IMR-90 (cell line): ENCODE data around the gene LIMCH1. TPM values are rescaled to one million over a fixed set of nuclear protein-coding genes. Genes with fewer than 3 reads are reported as not detected.

Source experiments
- ATAC-seq: fragments of 200-7000 bp; cut with Tn5 transposase; 2 replicates; pipeline ENCODE4 v1.9.1; 2020; ENCODE audit warnings: low read depth, mild to moderate bottlenecking, moderate library complexity
- BruUV-seq: library from RNA; stranded (reverse); fragments of 400-500 nt; replicated peaks from 2 replicates; lab custom pipeline; 2021; lab: Mats Ljungman, UMichigan
- CTCF ChIA-PET: fragments of 300-600 bp; formaldehyde crosslinking; extraction: SDS; loops from one replicate; lab custom pipeline; 2021; ENCODE audit warnings: antibody characterized with exemption; lab: Yijun Ruan, JAX
- POLR2A ChIA-PET: fragments of 300-600 bp; sonication (Branson Sonifier 250); formaldehyde crosslinking; loops from one replicate; lab custom pipeline; 2022; ENCODE audit warnings: antibody characterized with exemption; ENCODE audit not compliant: unreplicated experiment; lab: Charles Lee
- DNase-seq: peaks from one replicate; pipeline ENCODE4 v3.0.0; 2013
- H2AFZ ChIP-seq: replicated peaks from 2 replicates; pipeline ENCODE3; 2013; ENCODE audit warnings: low read length, mild to moderate bottlenecking; ENCODE audit not compliant: poor library complexity
- H2AK5ac ChIP-seq: 2 replicates; pipeline ENCODE4 v1.6.1; 2013; ENCODE audit warnings: low read depth, low read length, inconsistent platforms
- H2AK9ac ChIP-seq: replicated peaks from 2 replicates; pipeline ENCODE3; 2013; ENCODE audit warnings: mild to moderate bottlenecking, low read depth, low read length, moderate library complexity; ENCODE audit not compliant: poor library complexity
- H2BK120ac ChIP-seq: 2 replicates; pipeline ENCODE4 v1.6.1; 2013; ENCODE audit warnings: low read depth, low read length, inconsistent platforms
- H2BK15ac ChIP-seq: 3 replicates; pipeline ENCODE4 v1.6.1; 2013; ENCODE audit warnings: low read depth, low read length, inconsistent platforms
- H2BK20ac ChIP-seq: 2 replicates; pipeline ENCODE4 v1.6.1; 2013; ENCODE audit warnings: low read depth, mild to moderate bottlenecking, inconsistent platforms, low read length, moderate library complexity
- H2BK5ac ChIP-seq: 2 replicates; pipeline ENCODE4 v1.6.1; 2013; ENCODE audit warnings: mild to moderate bottlenecking, low read depth, low read length, inconsistent platforms; ENCODE audit not compliant: poor library complexity, severe bottlenecking
- H3K14ac ChIP-seq: replicated peaks from 2 replicates; pipeline ENCODE4 v1.6.1; 2013; ENCODE audit warnings: low read depth, low read length, inconsistent platforms
- H3K18ac ChIP-seq: 2 replicates; pipeline ENCODE4 v1.6.1; 2013; ENCODE audit warnings: low read depth, low read length, control low read depth
- H3K23ac ChIP-seq: 2 replicates; pipeline ENCODE4 v1.6.1; 2013; ENCODE audit warnings: low read depth, low read length, inconsistent platforms
- H3K27ac ChIP-seq: 2 replicates; pipeline ENCODE4 v1.5.1; 2013; ENCODE audit warnings: mild to moderate bottlenecking, control low read depth, low read length; ENCODE audit not compliant: insufficient read depth
- H3K27me3 ChIP-seq: 2 replicates; pipeline ENCODE4 v1.6.1; 2013; ENCODE audit warnings: low read length; ENCODE audit not compliant: control insufficient read depth, insufficient read depth
- H3K36me3 ChIP-seq: 2 replicates; pipeline ENCODE4 v1.6.1; 2013; ENCODE audit warnings: low read length, mixed read lengths; ENCODE audit not compliant: control insufficient read depth, insufficient read depth
- H3K4ac ChIP-seq: 2 replicates; pipeline ENCODE4 v1.6.1; 2013; ENCODE audit warnings: low read depth, low read length, inconsistent platforms
- H3K4me1 ChIP-seq: 2 replicates; pipeline ENCODE4 v1.6.1; 2013; ENCODE audit warnings: low read length, mixed read lengths; ENCODE audit not compliant: control insufficient read depth, insufficient read depth
- H3K4me2 ChIP-seq: 2 replicates; pipeline ENCODE4 v1.6.1; 2013; ENCODE audit warnings: low read depth, mild to moderate bottlenecking, control low read depth, low read length, moderate library complexity
- H3K4me3 ChIP-seq: 2 replicates; pipeline ENCODE4 v1.5.1; 2013; ENCODE audit warnings: low read depth, mild to moderate bottlenecking, control low read depth, low read length, moderate library complexity; ENCODE audit not compliant: insufficient read depth
- H3K56ac ChIP-seq: 2 replicates; pipeline ENCODE4 v1.6.1; 2013; ENCODE audit warnings: low read length, inconsistent platforms; ENCODE audit not compliant: insufficient read depth; ENCODE audit errors: extremely low read depth
- H3K79me1 ChIP-seq, 2 experiments: 2 replicates each; pipeline ENCODE4 v1.6.1; 2013; ENCODE audit warnings: low read length in 2 of 2, inconsistent platforms in 1 of 2, low read depth in 1 of 2
- H3K9ac ChIP-seq: 2 replicates; pipeline ENCODE4 v1.6.1; 2013; ENCODE audit warnings: low read depth, low read length, control low read depth
- H3K9me1 ChIP-seq: 2 replicates; pipeline ENCODE4 v1.6.1; 2013; ENCODE audit warnings: low read length, inconsistent platforms; ENCODE audit not compliant: insufficient read depth
- H3K9me3 ChIP-seq: 2 replicates; pipeline ENCODE4 v1.6.1; 2013; ENCODE audit warnings: low read length; ENCODE audit not compliant: control insufficient read depth, insufficient read depth
- H4K20me1 ChIP-seq: 2 replicates; pipeline ENCODE4 v1.6.1; 2013; ENCODE audit warnings: low read length, inconsistent platforms; ENCODE audit not compliant: insufficient read depth
- H4K5ac ChIP-seq: 2 replicates; pipeline ENCODE4 v1.6.1; 2013; ENCODE audit warnings: mild to moderate bottlenecking, low read depth, low read length, control low read depth
- H4K8ac ChIP-seq, 2 experiments: 2 replicates each; pipeline ENCODE4 v1.6.1; 2013; ENCODE audit warnings: low read depth in 2 of 2, low read length in 2 of 2, control low read depth in 1 of 2, inconsistent platforms in 1 of 2
- H4K91ac ChIP-seq: 2 replicates; pipeline ENCODE4 v1.6.1; 2013; ENCODE audit warnings: low read depth, low read length, inconsistent platforms; ENCODE audit not compliant: insufficient read depth
- BHLHE40 ChIP-seq: fragments of 150-350 bp; IDR thresholded peaks from 2 replicates; pipeline ENCODE4 v1.6.1; 2016; ENCODE audit warnings: mild to moderate bottlenecking, low read depth, low read length
- CEBPB ChIP-seq: IDR thresholded peaks from 2 replicates; pipeline ENCODE4 v1.6.1; 2012; ENCODE audit warnings: low read depth, low read length, improper control_type of control experiment
- CHD1 ChIP-seq: IDR thresholded peaks from 2 replicates; pipeline ENCODE4 v1.6.1; 2012; ENCODE audit warnings: low read depth, low read length, improper control_type of control experiment
- CTCF ChIP-seq: conservative IDR thresholded peaks from 2 replicates; pipeline ENCODE4 v1.5.1; 2012; ENCODE audit warnings: mild to moderate bottlenecking, low read depth, low read length, improper control_type of control experiment
- FOS ChIP-seq: fragments of 150-350 bp; IDR thresholded peaks from 2 replicates; pipeline ENCODE4 v1.6.1; 2016; ENCODE audit warnings: low read depth, low read length
- MAFK ChIP-seq: IDR thresholded peaks from 2 replicates; pipeline ENCODE4 v1.6.1; 2012; ENCODE audit warnings: low read depth, low read length, improper control_type of control experiment
- MAZ ChIP-seq: IDR thresholded peaks from 2 replicates; pipeline ENCODE4 v1.6.1; 2012; ENCODE audit warnings: low read depth, mild to moderate bottlenecking, low read length, improper control_type of control experiment, moderate library complexity, borderline replicate concordance
- MXI1 ChIP-seq: IDR thresholded peaks from 2 replicates; pipeline ENCODE4 v1.6.1; 2012; ENCODE audit warnings: low read depth, mild to moderate bottlenecking, low read length, moderate library complexity, borderline replicate concordance
- NFE2L2 ChIP-seq: fragments of 150-350 bp; IDR thresholded peaks from 2 replicates; pipeline ENCODE4 v1.6.1; 2016; ENCODE audit warnings: low read depth, mild to moderate bottlenecking, low read length
- POLR2A ChIP-seq: IDR thresholded peaks from 2 replicates; pipeline ENCODE4 v1.6.1; 2012; ENCODE audit warnings: mild to moderate bottlenecking, low read depth, low read length
- RAD21 ChIP-seq: IDR thresholded peaks from 2 replicates; pipeline ENCODE4 v1.6.1; 2012; ENCODE audit warnings: low read length, improper control_type of control experiment
- RCOR1 ChIP-seq: IDR thresholded peaks from 2 replicates; pipeline ENCODE4 v1.6.1; 2012; ENCODE audit warnings: mild to moderate bottlenecking, low read length, improper control_type of control experiment; ENCODE audit not compliant: insufficient replicate concordance
- RFX5 ChIP-seq: IDR thresholded peaks from 2 replicates; pipeline ENCODE4 v1.8.0; 2012; ENCODE audit warnings: low read depth, mild to moderate bottlenecking, low read length, moderate library complexity
- SMC3 ChIP-seq: fragments of 150-350 bp; IDR thresholded peaks from 2 replicates; pipeline ENCODE4 v1.6.1; 2016; ENCODE audit warnings: low read depth, mild to moderate bottlenecking, antibody characterized with exemption, low read length, moderate library complexity
- USF2 ChIP-seq: fragments of 150-350 bp; IDR thresholded peaks from 2 replicates; pipeline ENCODE4 v1.6.1; 2017; ENCODE audit warnings: mild to moderate bottlenecking, antibody characterized with exemption, low read length, low read depth
- WGBS, 2 experiments: methylation state at CpG; one replicate each; pipeline versions ENCODE4 v1.1.5 to v1.1.7; 2013; ENCODE audit warnings: missing lambda C conversion rate in 2 of 2; ENCODE audit not compliant: insufficient read length in 1 of 2; ENCODE audit errors: extremely low coverage in 2 of 2; 5-methylcytosine and 5-hydroxymethylcytosine counted together
- dilution Hi-C: fragments of 300-500 bp; cut with HindIII; formaldehyde crosslinking; loops from one replicate; pipeline ENCODE4 v1.14.3; 2018; ENCODE audit warnings: low sequenced_read_pairs; ENCODE audit not compliant: unreplicated experiment
- in situ Hi-C: fragments of 300-500 bp; cut with MboI; formaldehyde crosslinking; loops from 3 replicates; pipeline ENCODE4 v1.14.3; 2019; ENCODE audit warnings: low sequenced_read_pairs, inconsistent platforms, mixed read lengths
- intact Hi-C: fragments of 100-400 bp; cut with micrococcal nuclease; formaldehyde crosslinking; loops from 2 replicates; pipeline ENCODE4 v1.10.0; 2022
- polyA plus RNA-seq, 3 experiments: library from polyadenylated mRNA; depleted of rRNA; stranded (reverse); fragments of >200 nt; gene quantifications; 2 replicates each; pipeline ENCODE4 v1.2.3, GENCODE V29; 2012; ENCODE audit warnings: low replicate concordance in 1 of 3
- total RNA-seq: library from RNA; depleted of rRNA; stranded (reverse); fragments of >200 nt; gene quantifications from 2 replicates; pipeline ENCODE4 v1.2.3, GENCODE V29; 2012
- TF ChIP-seq, protein P1 (sequence below): fragments of 150-350 bp; IDR thresholded peaks from 2 replicates; pipeline ENCODE4 v1.6.1; 2016; ENCODE audit warnings: low read depth, mild to moderate bottlenecking, low read length, moderate library complexity, borderline replicate concordance

The LIMCH1 gene
- total and polyA plus RNA-seq, 2 of the 4 experiments (the other 2 are of a cell fraction): 0.89 to 2.9 TPM

DNA sequence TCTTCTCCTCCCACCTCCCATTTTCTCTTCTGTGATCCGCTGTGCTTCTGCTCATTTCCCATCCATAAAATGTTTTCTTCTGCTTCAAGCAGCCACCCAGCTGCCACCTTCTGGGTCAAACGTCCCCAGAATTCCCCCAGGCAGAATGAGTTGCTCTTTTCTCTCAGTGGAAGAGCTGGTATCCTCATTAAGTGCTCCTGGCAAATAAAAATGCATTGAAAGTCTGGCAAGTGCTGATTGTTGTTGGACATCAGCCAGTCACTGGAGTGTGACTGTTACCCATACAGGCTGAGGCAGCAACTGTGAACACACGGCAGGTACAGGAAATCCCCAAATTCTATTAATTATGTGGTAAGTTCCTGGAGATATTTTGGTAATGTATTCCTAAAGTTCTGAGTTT lies 52.6 kb downstream of the LIMCH1 start:
- dilution Hi-C loops: no loop called here
- no peak overlapping the region for H3K4me3 ChIP-seq
- H3K4me2 ChIP-seq: no peak overlapping the region
- H3K4ac ChIP-seq: no peak overlapping the region
- no peak overlapping the region for H2BK15ac ChIP-seq
- no peak overlapping the region for H3K27ac ChIP-seq
- no peak overlapping the region for H2AK9ac ChIP-seq
- no peaks in the 10 kb centered on the region for H3K9me3 ChIP-seq
- H4K5ac ChIP-seq: no peak overlapping the region
- no peak overlapping the region for H2BK120ac ChIP-seq
- H4K91ac ChIP-seq: no peak overlapping the region
- H3K9me1 ChIP-seq: no peaks in the 10 kb centered on the region
- no peak overlapping the region for H3K56ac ChIP-seq
- H3K79me1 ChIP-seq: no peaks in the 10 kb centered on the region
- DNase-seq: no peak
- no peaks in the 10 kb centered on the region for H3K27me3 ChIP-seq
- H2AFZ ChIP-seq: no peak overlapping the region
- H2AK5ac ChIP-seq: no peak overlapping the region
- H4K20me1 ChIP-seq: no peaks in the 10 kb centered on the region
- H3K23ac ChIP-seq: no peak overlapping the region
- ATAC-seq: no peak
- H3K18ac ChIP-seq: no peak overlapping the region
- no TSS peak for BruUV-seq
- TF ChIP-seq CEBPB (no peak), FOS (no peak), BHLHE40 (no peak), MAZ (no peak), RAD21 (no peak), MAFK (no peak), CHD1 (no peak), MXI1 (no peak), NFE2L2 (no peak), USF2 (no peak), RFX5 (no peak), CTCF (no peak), POLR2A (no peak), SMC3 (no peak), RCOR1 (no peak)
- TF ChIP-seq, protein P1, sequence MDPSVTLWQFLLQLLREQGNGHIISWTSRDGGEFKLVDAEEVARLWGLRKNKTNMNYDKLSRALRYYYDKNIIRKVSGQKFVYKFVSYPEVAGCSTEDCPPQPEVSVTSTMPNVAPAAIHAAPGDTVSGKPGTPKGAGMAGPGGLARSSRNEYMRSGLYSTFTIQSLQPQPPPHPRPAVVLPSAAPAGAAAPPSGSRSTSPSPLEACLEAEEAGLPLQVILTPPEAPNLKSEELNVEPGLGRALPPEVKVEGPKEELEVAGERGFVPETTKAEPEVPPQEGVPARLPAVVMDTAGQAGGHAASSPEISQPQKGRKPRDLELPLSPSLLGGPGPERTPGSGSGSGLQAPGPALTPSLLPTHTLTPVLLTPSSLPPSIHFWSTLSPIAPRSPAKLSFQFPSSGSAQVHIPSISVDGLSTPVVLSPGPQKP: no peak
- H3K4me1 ChIP-seq: no peaks in the 10 kb centered on the region
- H3K14ac ChIP-seq: no peak overlapping the region
- intact Hi-C loops: no loop called here
- no peak overlapping the region for H4K8ac ChIP-seq
- H3K9ac ChIP-seq: no peak overlapping the region
- POLR2A ChIA-PET: no interaction called here
- no peak overlapping the region for H2BK5ac ChIP-seq
- H2BK20ac ChIP-seq: no peak overlapping the region
- CTCF ChIA-PET: no interaction called here
- no peaks in the 10 kb centered on the region for H3K36me3 ChIP-seq
- in situ Hi-C loops: no loop called here
- 50% methylated on average over 2 of the region's 3 CpGs; no CpG with 5 or more reads in 1 of the 2 experiments for WGBS, 2 experiments
